Stimulated activated CD8-positive, alpha-beta memory T cell treated with anti-CD3 and anti-CD28 coated beads, Interleukin-15, amount 100 ng/mL, for 1 hour (primary cell): Measurements from ENCODE around the gene SORD.
"Not testable (repeated sequence)": the region's sequence is repeated elsewhere in the genome, so short reads cannot be mapped to it uniquely, and the experiment has no call there.

Experiments
- DNase-seq: peaks from one replicate; pipeline ENCODE4 v3.0.0-alpha.2; 2020; ENCODE audit warnings: low read depth

Gene SORD

GRCh38 chr15:45022871-45023658 lies at the start of gene SORD:
Gene SORD, plus strand, starts transcription at chr15:45023195. Its CDS starts 89 bp downstream, at chr15:45023284.
- peak; percentile 81 for DNase-seq

- not testable (repeated sequence) for DNase-seq
Observed at GRCh38 chr15:44976183-44976582, 46.8 kb upstream of the SORD start.

- not testable (repeated sequence) for DNase-seq
Observed at GRCh38 chr15:44977781-44978180, 45.2 kb upstream of the SORD start.

GRCh38 chr15:44979617-44980339 lies 43.2 kb upstream of the SORD start:
- not testable (repeated sequence) for DNase-seq

DNA sequence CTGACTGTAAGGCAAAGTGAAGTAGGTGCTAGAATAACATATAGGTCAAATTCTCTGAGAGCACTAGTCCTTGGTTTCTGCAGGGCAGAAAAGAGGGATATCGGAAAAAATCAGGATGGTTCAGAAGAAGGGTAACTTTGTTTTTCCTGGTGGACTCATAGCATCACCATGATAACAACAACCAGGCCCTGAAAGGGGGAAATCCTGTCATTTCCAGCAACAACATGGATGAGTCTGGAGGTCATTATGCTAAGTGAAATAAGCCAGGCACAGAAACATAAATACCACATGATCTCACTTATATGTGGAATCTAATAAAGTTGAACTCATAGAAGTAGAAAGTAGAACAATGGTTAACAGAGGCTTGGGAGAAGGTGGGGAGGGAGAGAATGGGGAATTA lies 38.9 kb upstream of the SORD start:
- not testable (repeated sequence) for DNase-seq

DNA sequence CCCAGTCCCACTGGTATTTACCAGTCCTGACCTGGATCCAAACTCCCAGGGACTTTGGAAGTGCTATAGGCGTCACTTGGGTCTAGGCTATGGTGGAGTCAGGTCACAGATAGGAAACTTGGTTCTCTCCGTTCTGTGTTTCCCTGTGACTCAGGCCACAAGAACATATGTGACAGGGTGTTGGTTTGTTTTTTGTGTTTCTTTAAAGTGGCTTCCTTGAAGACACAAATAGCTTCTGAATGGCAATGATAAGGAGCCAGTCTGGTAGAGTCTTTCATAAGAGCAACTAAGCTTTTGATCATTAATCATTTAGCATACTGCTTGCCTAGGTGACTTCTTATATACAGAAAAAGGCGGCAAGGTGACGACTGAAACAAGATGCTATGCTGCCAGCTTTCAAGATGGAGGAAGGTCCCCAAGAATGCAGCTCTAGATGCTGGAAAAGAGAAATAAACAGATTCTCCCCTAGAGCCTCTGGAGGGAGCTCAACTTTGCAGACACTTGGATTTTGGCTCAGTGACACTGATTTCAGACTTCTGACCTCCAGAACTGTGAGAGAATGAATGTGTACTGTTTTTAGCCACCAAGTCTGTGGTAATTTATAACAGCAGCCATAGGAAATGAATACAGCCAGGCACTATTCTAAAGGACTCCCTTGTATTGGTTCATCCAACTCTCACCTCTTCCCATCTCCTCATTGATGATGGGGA lies 36.5 kb upstream of the SORD start:
- not testable (repeated sequence) for DNase-seq

DNA sequence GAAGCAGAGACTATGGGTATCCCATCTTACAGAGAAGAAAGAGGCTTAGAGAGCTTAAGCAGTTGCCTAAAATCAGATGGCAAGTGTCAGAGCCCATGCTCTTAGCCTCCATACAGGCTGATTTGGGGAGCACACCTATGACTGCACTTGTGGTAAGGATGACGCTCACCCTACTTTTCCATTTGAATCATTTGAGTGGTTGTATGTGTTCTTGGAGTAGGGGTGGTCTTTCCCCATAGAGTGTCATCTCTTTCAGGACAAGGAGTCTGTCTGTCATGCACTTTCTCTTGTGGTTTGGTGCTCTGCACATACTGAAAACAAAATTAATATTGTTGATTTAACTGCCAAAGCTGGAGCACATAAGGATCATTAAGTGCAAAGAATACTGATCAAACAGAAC lies 35.3 kb upstream of the SORD start:
- DNase-seq, result not testable (repeated sequence)

GRCh38 chr15:44988184-44988869 lies 34.7 kb upstream of the SORD start:
- not testable (repeated sequence) for DNase-seq

DNA sequence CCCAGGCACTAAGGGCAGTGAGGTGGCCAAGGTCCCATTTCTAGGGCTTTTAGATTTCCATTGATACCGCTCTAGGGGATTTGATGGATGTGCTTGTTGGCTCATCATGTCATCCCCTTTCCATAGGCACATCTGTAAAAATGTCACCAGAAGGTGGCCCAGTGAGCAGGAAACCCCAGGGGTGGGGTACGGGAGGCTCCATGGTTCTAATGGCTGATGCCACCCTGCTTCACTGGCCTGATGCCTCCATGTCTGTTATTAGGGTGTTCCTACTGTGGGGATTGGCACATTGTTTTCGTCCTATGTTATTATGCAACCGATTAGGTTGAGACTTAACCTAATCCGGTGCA lies 34.1 kb upstream of the SORD start:
- DNase-seq, result not testable (repeated sequence)

- not testable (repeated sequence) for DNase-seq
Observed at GRCh38 chr15:44997632-44998031, 25.4 kb upstream of the SORD start.

- DNase-seq, result no peak
Observed at GRCh38 chr15:44999105-44999504, 23.9 kb upstream of the SORD start.

DNA sequence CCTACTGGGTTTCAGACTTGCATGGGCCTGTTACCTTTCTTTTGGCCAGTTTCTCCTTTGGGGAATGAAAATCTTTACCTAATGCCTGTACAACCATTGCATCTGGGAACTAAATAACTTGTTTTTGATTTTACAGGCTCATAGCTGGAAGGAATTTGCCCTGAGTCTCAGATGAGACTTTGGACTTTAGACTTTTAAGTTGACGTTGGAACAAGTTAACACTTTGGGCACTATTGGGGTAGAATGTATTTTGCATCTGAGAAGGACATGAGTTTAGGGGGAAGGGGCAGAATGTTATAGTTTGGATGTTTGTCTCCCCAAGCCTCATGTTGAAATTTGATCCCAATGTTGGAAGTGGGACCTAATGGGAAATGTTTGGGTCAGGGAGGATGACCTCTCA lies 21.8 kb upstream of the SORD start:
- DNase-seq, result not testable (repeated sequence)

- DNase-seq, result not testable (repeated sequence)
Observed at GRCh38 chr15:45003731-45004410, 19.1 kb upstream of the SORD start.

GRCh38 chr15:45004590-45005175 lies 18.3 kb upstream of the SORD start:
- DNase-seq, result not testable (repeated sequence)

- no peak for DNase-seq
Observed at GRCh38 chr15:45009046-45009445, 13.9 kb upstream of the SORD start.

- DNase-seq, result not testable (repeated sequence)
Observed at GRCh38 chr15:45015114-45015513, 7.9 kb upstream of the SORD start.

DNA sequence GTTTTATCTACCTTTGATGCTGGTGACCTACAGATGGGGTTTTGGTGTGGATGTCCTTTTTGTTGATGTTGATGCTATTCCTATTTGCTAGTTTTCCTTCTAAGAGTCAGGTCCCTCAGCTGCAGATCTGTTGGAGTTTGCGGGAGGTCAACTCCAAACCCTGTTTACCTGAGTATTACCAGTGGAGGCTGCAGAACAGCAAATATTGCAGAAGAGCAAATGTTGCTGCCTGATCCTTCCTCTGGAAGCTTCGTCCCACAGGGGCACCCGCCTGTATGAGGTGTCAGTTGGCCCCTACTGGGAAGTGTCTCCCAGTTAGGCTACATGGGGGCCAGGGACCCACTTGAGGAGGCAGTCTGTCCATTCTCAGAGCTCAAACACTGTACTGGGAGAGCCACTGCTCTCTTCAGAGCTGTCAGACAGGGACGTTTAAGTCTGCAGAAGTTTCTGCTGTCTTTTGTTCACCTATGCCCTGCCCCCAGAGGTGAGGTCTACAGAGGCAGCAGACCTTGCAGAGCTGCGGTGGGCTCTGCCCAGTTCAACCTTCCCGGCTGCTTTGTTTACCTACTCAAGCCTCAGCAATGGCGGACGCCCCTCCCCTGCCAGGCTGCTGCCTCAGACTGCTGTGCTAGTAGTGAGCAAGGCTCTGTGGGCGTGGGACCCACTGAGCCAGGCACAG lies 2.6 kb upstream of the SORD start:
- DNase-seq, result not testable (repeated sequence)

- DNase-seq, result not testable (repeated sequence)
Observed at GRCh38 chr15:45020901-45021259, 2.1 kb upstream of the SORD start.

DNA sequence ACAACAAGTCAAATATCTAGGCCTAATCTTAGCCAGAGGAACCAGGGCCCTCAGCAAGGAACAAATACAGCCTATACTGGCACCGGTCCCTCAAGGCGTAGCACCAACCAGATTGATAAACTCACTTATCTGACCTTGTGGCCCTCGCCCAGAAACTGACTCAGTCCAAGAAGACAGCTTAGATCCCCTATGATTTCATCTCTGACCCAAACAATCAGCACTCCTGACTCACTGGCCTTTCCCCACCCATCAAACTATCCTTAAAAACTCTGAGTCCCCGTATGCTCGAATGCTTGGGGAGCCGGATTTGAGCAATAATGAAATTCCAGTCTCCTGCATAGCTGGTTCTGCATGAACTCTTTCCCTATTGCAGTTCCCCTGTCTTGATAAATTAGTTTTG lies 1.6 kb upstream of the SORD start:
- no peak for DNase-seq

DNA sequence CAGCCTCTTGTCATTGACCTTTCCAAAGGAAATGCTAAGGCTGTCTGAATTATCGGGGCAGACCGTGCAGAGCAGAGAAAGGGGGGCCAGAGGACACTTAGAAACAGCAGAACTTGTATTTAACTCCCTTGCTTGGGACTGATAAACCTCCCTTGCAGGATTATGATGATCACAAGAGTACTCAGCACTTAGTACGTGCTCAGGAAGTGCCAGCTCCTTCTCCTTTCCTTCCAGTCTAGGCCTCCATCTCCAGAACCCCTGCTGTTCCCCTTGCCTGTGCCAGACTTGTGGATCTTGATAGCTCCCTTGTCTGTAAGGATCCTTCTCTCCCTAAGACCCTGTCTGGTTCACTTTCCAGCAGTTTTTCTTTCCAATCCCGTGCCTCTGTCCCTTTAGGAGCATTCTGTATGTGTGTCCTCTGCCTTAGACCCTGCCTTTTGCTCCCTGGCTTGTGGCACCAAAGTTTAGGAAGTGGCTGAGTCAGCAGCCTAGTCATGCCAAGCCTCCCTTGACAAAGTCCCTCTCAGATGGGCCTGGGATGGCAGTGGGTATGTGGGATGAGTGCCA lies 747 bp downstream of the SORD start:
- no peak for DNase-seq
